ENCODE results near the gene CRLF1.

Gene CRLF1

DNA sequence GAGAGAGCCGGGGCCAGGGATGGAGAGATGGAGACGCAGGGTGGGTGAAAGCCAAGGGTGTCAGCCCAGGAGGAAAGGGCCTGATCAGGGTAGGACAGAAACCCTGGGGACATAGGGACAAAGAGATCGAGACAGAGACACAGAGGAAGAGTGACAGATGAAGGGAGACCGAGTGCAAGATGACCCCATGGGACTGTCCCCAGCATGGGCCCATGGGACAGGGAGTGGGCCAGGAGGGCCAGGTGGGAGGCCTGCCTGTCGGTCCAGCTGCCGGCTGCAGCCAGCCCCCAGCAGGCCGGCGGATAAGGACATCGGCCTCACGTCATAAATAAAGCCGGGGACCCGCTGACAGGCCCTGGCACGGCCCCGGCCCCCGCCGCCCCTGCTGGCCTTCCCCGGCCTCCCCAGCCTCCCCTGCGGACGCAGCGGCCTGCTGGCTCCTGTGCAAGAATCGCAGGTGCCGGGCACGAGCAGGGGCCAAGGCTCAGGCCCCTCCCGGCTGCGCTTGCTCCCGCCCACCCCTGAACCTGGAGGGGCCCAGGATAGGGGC, 11.7 kb downstream of the CRLF1 start (continued):
- TF ChIP-seq ZNF121 (tag by site-specific recombination; IDR thresholded peaks at IDR 0.05), result no peak
- 0 out of 2 replicates have a peak, but pooled peaks have one; percentile 49 for TF ChIP-seq GLIS1 (tag by site-specific recombination; IDR thresholded peaks at IDR 0.05)
- no peak for TF ChIP-seq ZNF529 (tag by site-specific recombination; IDR thresholded peaks at IDR 0.05; ENCODE audit: insufficient replicate concordance)
- TF ChIP-seq ZNF140 (tag by site-specific recombination; IDR thresholded peaks at IDR 0.05), result no peak
- no peak for TF ChIP-seq EGR2 (tag by site-specific recombination; IDR thresholded peaks at IDR 0.05; ENCODE audit: low read depth)
- TF ChIP-seq ZNF449 (tag by site-specific recombination; IDR thresholded peaks at IDR 0.05), result no peak
- no peak for TF ChIP-seq TRIM28 (IDR thresholded peaks at IDR 0.05; ENCODE audit: borderline replicate concordance, low read length)
- no peak for TF ChIP-seq PRDM10 (tag by site-specific recombination; IDR thresholded peaks at IDR 0.05)
- TF ChIP-seq ZBTB1 (tag by site-specific recombination; IDR thresholded peaks at IDR 0.05), result no peak
- no peak for TF ChIP-seq ZNF37A (tag by site-specific recombination; IDR thresholded peaks at IDR 0.05)
- no peak for TF ChIP-seq ZNF585B (tag by site-specific recombination; IDR thresholded peaks at IDR 0.05)
- no peak for TF ChIP-seq ZNF211 (tag by site-specific recombination; IDR thresholded peaks at IDR 0.05; ENCODE audit: low read depth)
- TF ChIP-seq, protein P1, sequence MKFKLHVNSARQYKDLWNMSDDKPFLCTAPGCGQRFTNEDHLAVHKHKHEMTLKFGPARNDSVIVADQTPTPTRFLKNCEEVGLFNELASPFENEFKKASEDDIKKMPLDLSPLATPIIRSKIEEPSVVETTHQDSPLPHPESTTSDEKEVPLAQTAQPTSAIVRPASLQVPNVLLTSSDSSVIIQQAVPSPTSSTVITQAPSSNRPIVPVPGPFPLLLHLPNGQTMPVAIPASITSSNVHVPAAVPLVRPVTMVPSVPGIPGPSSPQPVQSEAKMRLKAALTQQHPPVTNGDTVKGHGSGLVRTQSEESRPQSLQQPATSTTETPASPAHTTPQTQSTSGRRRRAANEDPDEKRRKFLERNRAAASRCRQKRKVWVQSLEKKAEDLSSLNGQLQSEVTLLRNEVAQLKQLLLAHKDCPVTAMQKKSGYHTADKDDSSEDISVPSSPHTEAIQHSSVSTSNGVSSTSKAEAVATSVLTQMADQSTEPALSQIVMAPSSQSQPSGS (tag by site-specific recombination; IDR thresholded peaks at IDR 0.05; ENCODE audit: low read depth), result no peak
- TF ChIP-seq ZNF366 (tag by site-specific recombination; conservative IDR thresholded peaks at IDR 0.05), result peak; percentile 90; the same call in 1 of the 2 replicates
- TF ChIP-seq, protein P2, sequence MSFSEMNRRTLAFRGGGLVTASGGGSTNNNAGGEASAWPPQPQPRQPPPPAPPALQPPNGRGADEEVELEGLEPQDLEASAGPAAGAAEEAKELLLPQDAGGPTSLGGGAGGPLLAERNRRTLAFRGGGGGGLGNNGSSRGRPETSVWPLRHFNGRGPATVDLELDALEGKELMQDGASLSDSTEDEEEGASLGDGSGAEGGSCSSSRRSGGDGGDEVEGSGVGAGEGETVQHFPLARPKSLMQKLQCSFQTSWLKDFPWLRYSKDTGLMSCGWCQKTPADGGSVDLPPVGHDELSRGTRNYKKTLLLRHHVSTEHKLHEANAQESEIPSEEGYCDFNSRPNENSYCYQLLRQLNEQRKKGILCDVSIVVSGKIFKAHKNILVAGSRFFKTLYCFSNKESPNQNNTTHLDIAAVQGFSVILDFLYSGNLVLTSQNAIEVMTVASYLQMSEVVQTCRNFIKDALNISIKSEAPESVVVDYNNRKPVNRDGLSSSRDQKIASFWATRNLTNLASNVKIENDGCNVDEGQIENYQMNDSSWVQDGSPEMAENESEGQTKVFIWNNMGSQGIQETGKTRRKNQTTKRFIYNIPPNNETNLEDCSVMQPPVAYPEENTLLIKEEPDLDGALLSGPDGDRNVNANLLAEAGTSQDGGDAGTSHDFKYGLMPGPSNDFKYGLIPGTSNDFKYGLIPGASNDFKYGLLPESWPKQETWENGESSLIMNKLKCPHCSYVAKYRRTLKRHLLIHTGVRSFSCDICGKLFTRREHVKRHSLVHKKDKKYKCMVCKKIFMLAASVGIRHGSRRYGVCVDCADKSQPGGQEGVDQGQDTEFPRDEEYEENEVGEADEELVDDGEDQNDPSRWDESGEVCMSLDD (tag by site-specific recombination; IDR thresholded peaks at IDR 0.05), result no peak; the same call in 1 of the 2 replicates
- no peak for TF ChIP-seq ZNF677 (tag by site-specific recombination; IDR thresholded peaks at IDR 0.05)
- TF ChIP-seq, protein P3, sequence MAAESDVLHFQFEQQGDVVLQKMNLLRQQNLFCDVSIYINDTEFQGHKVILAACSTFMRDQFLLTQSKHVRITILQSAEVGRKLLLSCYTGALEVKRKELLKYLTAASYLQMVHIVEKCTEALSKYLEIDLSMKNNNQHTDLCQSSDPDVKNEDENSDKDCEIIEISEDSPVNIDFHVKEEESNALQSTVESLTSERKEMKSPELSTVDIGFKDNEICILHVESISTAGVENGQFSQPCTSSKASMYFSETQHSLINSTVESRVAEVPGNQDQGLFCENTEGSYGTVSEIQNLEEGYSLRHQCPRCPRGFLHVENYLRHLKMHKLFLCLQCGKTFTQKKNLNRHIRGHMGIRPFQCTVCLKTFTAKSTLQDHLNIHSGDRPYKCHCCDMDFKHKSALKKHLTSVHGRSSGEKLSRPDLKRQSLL (tag by site-specific recombination; IDR thresholded peaks at IDR 0.05), result peak; percentile 3; the same call in 1 of the 2 replicates
- TF ChIP-seq YY1 (tag by site-specific recombination; IDR thresholded peaks at IDR 0.05), result no peak
- no peak for TF ChIP-seq HOXA7 (CRISPR knock-in tag; IDR thresholded peaks at IDR 0.05; ENCODE audit: borderline replicate concordance)
- TF ChIP-seq, protein P4, sequence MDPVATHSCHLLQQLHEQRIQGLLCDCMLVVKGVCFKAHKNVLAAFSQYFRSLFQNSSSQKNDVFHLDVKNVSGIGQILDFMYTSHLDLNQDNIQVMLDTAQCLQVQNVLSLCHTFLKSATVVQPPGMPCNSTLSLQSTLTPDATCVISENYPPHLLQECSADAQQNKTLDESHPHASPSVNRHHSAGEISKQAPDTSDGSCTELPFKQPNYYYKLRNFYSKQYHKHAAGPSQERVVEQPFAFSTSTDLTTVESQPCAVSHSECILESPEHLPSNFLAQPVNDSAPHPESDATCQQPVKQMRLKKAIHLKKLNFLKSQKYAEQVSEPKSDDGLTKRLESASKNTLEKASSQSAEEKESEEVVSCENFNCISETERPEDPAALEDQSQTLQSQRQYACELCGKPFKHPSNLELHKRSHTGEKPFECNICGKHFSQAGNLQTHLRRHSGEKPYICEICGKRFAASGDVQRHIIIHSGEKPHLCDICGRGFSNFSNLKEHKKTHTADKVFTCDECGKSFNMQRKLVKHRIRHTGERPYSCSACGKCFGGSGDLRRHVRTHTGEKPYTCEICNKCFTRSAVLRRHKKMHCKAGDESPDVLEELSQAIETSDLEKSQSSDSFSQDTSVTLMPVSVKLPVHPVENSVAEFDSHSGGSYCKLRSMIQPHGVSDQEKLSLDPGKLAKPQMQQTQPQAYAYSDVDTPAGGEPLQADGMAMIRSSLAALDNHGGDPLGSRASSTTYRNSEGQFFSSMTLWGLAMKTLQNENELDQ (tag by site-specific recombination; IDR thresholded peaks at IDR 0.05; ENCODE audit: low read depth), result no peak
- no peak for TF ChIP-seq ZNF133 (tag by site-specific recombination; IDR thresholded peaks at IDR 0.05)
- no peak for TF ChIP-seq TSHZ1 (tag by site-specific recombination; IDR thresholded peaks at IDR 0.05; ENCODE audit: borderline replicate concordance)
- TF ChIP-seq FEZF1 (tag by site-specific recombination; IDR thresholded peaks at IDR 0.05), result no peak
